PC-3 (cell line): ENCODE measurements around the gene OR1A1.

Source experiments
- CTCF ChIP-seq: fragments of 300-600 bp; sonication (generic); conservative IDR thresholded peaks from 2 replicates; pipeline ENCODE4 v1.5.1; 2017; ENCODE audit warnings: antibody characterized with exemption, low read depth, mild to moderate bottlenecking, low read length
- EZH2 ChIP-seq: fragments of 300-600 bp; sonication (generic); IDR thresholded peaks from one replicate; pipeline ENCODE4 v1.6.1; 2017; ENCODE audit warnings: antibody characterized with exemption, mild to moderate bottlenecking, low read length; ENCODE audit not compliant: unreplicated experiment
- EZH2phosphoT487 ChIP-seq: fragments of 300-600 bp; sonication (generic); IDR thresholded peaks from 2 replicates; pipeline ENCODE4 v1.6.1; 2018; ENCODE audit warnings: mild to moderate bottlenecking, antibody characterized with exemption, low read length, borderline replicate concordance

GRCh38 chr17:3256575-3256974 is 49.1 kb downstream of the OR1A1 start:
- TF ChIP-seq CTCF (no peak), EZH2 (no peak), EZH2phosphoT487 (no peak)
